SK-N-SH treated with all-trans-retinoic acid at 6 μM for 48 hours (cell line): ENCODE results near the gene PDE4B.

Experiments
- ARNTL ChIP-seq: fragments of 450-650 bp; formaldehyde crosslinking; IDR thresholded peaks from 2 replicates; pipeline ENCODE4 v1.5.0; 2020; ENCODE audit warnings: low read depth, mild to moderate bottlenecking, moderate library complexity, borderline replicate concordance
- CREB5 ChIP-seq: fragments of 250-450 bp; sonication (Bioruptor Pico); IDR thresholded peaks from 2 replicates; pipeline ENCODE4 v1.5.1; 2020; ENCODE audit warnings: low read depth, mild to moderate bottlenecking, moderate library complexity
- CSDC2 ChIP-seq: fragments of 250-450 bp; sonication (Bioruptor Pico); IDR thresholded peaks from 2 replicates; pipeline ENCODE4 v1.5.0; 2020; ENCODE audit warnings: mild to moderate bottlenecking, moderate library complexity
- OSR1 ChIP-seq: fragments of 250-450 bp; sonication (Bioruptor Pico); IDR thresholded peaks from 2 replicates; pipeline ENCODE4 v1.8.0; 2022; ENCODE audit warnings: moderate library complexity, mild to moderate bottlenecking, inconsistent platforms
- PATZ1 ChIP-seq: fragments of 250-450 bp; sonication (Bioruptor Pico); IDR thresholded peaks from 2 replicates; pipeline ENCODE4 v1.8.0; 2020; ENCODE audit warnings: mild to moderate bottlenecking, moderate library complexity, borderline replicate concordance
- PPARA ChIP-seq: fragments of 250-450 bp; sonication (Bioruptor Pico); IDR thresholded peaks from 2 replicates; pipeline ENCODE4 v1.5.0; 2020; ENCODE audit warnings: mild to moderate bottlenecking, borderline replicate concordance
- RARB ChIP-seq: fragments of 250-450 bp; sonication (Bioruptor Pico); IDR thresholded peaks from 2 replicates; pipeline ENCODE4 v1.8.0; 2021; ENCODE audit warnings: mild to moderate bottlenecking, moderate library complexity
- ZNF8 ChIP-seq: fragments of 450-650 bp; formaldehyde crosslinking; IDR thresholded peaks from 2 replicates; pipeline ENCODE4 v1.5.0; 2020; ENCODE audit warnings: mild to moderate bottlenecking, moderate library complexity
- TF ChIP-seq, protein P1 (sequence below): fragments of 250-450 bp; sonication (Bioruptor Pico); IDR thresholded peaks from 2 replicates; pipeline ENCODE4 v1.8.0; 2021; ENCODE audit warnings: low read depth, mild to moderate bottlenecking, moderate library complexity, borderline replicate concordance

DNA sequence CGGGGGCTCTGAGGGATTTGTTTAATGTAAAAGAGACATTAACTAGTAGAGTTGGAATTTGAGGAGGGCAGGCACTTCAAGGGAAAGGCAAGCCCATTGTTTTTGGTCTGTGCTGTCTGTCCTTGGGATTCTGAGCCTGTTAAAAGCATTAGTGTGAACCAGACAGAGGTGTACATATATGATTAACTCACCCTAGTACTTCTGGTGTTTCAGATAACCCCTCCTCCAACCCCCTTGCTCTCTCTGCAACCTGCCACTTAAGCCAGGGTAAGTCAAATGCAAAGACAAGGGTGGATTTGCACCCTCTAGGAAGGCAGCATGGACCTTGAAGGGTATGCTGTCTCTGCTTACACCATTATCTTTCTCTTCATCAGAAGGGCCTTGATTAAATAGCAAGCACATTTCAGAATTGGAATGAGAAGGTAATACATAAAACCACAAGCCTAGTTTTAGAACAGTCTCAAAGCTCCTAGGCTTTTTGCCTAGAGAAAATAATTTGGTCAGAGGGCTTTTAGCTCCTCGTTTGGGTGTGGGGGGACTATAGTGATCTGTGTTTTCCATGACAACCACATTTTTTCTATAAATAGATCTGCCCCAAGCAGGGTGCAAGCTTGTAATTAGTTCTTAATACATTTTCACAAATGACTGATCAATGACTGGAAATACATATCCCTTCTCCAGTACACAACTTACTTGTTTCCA is 620.6 kb downstream of the PDE4B start:
- no peak for TF ChIP-seq PATZ1 (CRISPR knock-in tag)
- TF ChIP-seq CREB5 (CRISPR knock-in tag) = no peak
- TF ChIP-seq ZNF8 = no peak
- no peak for TF ChIP-seq ARNTL (CRISPR knock-in tag)
- TF ChIP-seq OSR1 = no peak
- no peak for TF ChIP-seq PPARA (CRISPR knock-in tag)
- no peak for TF ChIP-seq RARB (CRISPR knock-in tag)
- TF ChIP-seq CSDC2 = no peak
- TF ChIP-seq, protein P1, sequence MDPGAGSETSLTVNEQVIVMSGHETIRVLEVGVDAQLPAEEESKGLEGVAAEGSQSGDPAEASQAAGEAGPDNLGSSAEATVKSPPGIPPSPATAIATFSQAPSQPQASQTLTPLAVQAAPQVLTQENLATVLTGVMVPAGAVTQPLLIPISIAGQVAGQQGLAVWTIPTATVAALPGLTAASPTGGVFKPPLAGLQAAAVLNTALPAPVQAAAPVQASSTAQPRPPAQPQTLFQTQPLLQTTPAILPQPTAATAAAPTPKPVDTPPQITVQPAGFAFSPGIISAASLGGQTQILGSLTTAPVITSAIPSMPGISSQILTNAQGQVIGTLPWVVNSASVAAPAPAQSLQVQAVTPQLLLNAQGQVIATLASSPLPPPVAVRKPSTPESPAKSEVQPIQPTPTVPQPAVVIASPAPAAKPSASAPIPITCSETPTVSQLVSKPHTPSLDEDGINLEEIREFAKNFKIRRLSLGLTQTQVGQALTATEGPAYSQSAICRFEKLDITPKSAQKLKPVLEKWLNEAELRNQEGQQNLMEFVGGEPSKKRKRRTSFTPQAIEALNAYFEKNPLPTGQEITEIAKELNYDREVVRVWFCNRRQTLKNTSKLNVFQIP (CRISPR knock-in tag) = no peak
